T-helper 9 cell (primary cell): Measurements from ENCODE around the gene NLRP6.
"Not testable (repeated sequence)": the region's sequence is repeated elsewhere in the genome, so short reads cannot be mapped to it uniquely, and the experiment has no call there.

Experiments
- DNase-seq: peaks from one replicate; pipeline ENCODE4 v3.0.0-alpha.2; 2020
- total RNA-seq, 2 donors: gene quantifications; one replicate each; lab custom pipeline; 2026; lab: John Stamatoyannopoulos, UW

Gene NLRP6
- 12.3 to 20.7 reads per million in 2 donors for total RNA-seq

DNA sequence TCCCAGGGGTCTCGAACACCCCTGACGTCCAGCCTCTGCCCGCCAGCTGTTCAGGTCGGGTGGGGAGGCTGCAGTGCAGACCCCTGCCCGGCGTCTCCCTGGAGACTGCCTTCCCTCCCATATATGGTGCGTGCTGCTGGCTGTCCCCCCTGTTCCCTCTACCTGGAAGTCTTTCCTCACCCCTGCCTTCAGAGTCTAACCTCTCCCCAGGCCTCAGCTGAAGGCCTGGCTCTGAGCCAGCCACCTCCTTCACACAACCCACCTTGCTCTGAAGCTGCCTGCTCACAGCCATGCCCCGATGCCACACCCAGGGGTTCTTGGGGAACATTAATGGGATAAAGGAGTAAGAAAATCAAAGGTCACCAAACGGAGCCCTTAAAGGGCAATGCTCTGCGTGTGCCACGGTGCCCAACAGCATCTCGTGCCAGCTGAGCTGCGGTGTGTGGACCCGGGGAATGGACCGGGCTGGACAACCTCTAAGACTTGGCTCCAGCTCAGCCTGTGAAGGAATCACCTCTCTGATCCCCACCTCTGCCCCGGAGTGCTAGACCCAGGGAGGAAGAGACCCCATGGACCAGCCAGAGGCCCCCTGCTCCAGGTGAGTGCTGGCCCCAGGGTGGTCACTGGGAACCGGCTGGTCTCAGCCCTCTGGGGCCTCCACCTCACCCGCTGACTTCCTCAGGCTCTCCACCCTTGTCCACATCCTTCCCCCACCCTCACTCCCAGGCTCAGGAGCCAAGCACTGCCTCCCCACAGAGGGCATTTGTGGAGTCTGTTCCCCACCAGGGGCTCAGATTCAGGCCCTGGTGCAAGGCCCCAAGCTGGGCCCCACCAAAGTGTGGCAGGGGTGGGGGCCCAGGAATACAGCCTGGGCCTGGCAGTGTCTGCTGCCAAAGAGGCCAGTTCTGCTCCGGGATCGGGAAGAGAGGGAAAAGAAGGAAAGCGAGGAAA, at the start of gene NLRP6:
NLRP6 (plus strand) TSS at position 407 of the 951 bp plus-strand sequence; CDS start at position 570, 163 bp downstream.
- DNase-seq = no peak

DNA sequence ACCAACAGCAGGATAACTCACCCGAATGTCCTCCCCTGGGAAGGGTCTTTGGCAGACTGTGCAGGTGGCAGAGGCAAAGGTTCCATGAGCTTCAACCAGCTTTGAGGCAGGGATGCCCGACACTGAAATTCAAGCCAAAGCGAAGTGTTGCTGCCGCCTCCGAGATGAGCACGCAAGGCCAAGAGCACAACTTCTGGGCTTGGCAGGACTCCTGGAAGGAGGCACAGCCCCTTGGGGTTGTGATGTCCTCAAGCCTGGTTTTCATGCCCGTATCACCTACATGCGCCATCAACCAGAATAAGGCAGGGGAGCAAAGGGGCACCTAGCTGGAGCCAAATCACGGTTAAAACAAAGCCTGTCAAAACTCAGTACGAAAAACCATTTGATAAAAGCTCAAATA, 47.8 kb upstream of the NLRP6 start:
- no peak for DNase-seq

- no peak for DNase-seq
Observed at GRCh38 chr11:232783-233565, 45.2 kb upstream of the NLRP6 start.

DNA sequence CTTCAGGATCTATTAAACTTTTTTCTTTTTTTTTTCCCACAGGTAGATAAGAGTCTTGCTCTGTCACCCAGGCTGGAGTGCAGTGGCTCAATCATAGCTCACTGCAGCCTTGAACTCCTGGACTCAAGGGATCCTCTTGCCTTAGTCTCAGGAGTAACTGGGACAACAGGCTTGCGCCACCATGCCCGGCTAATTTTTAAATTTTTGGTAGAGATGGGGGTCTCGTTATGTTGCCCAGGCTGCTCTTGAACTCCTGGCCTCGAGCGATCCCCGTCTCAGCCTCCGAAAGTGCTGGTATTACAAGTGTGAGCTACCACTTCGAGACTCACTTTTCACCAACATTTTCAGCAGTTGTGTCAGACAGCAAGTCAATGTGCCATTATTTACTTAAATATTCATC, 43.0 kb upstream of the NLRP6 start:
- no peak for DNase-seq

GRCh38 chr11:235609-235996, 42.6 kb upstream of the NLRP6 start:
- DNase-seq = no peak

GRCh38 chr11:235997-236773, 42.0 kb upstream of the NLRP6 start, which contains the start of gene SIRT3:
Gene SIRT3, minus strand, starts transcription at chr11:236342. Its CDS starts 14 bp downstream, at chr11:236328.
- peak; percentile 82 for DNase-seq

DNA sequence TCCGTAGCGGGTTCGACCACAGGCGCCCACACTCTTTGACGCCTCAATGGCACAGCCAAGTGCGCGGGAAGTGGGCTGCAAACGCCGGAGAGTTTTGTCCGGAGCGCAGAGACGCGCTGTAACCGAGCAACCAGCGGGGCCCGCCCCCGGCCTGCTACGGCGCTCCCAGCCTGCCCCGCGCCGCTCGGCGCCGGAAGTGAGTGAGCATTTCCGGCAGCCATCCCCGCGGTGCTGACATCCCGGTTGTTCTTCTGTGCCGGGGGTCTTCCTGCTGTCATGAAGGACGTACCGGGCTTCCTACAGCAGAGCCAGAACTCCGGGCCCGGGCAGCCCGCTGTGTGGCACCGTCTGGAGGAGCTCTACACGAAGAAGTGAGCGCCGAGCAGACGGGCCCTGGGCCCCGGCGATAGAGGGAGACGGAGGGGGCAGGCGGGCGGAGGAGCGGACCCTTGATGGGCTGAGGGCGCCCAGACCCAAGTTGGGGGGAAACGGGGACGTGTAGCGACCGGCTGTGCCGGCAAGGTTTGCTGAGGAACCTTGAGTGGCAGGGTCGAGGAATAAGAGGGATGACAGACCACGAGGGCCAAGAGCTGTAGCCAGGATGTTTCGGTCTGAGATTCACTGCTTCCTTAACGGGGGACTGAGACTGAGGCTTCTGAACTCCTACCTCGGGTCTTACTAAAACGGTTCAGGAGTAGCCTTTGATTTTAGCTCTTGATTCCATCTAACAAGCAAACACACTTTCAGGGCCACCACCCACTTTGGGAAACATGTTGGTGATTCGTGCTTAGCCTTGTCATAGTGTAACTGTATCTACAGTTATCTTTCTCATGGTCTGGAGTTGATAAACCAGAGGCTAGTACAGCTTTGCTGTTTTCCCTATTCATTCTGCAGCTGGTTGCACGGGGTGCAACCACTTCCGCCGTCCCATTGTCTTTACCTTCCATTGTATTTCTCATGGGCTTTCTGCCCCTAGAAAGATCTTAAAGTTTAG, 41.1 kb upstream of the NLRP6 start, which contains the start of gene PSMD13:
PSMD13 (plus strand) TSS at position 203 of the 994 bp plus-strand sequence; CDS start at position 277, 74 bp downstream.
- peak; percentile 81 for DNase-seq

DNA sequence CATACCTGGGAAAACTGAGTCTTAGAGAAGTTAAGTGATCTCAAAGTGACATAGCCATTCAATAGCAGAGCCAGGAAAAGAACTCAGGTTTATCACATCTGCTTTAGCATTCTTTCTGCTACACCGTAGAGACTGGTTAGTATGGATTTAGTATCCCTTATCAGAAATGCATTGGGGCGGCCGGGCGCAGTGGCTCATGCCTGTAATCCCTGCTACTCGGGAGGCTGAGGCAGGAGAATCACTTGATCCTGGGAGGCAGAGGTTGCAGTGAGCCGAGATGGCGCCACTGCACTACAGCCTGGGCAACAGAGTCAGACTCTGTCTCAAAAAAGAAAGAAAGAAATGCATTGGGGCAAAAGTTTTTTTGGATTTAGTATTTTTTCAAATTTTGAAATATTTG, 39.9 kb upstream of the NLRP6 start:
- not testable (repeated sequence) for DNase-seq

GRCh38 chr11:240315-240714, 37.9 kb upstream of the NLRP6 start:
- DNase-seq = no peak

- no peak for DNase-seq
Observed at GRCh38 chr11:241634-242033, 36.6 kb upstream of the NLRP6 start.

DNA sequence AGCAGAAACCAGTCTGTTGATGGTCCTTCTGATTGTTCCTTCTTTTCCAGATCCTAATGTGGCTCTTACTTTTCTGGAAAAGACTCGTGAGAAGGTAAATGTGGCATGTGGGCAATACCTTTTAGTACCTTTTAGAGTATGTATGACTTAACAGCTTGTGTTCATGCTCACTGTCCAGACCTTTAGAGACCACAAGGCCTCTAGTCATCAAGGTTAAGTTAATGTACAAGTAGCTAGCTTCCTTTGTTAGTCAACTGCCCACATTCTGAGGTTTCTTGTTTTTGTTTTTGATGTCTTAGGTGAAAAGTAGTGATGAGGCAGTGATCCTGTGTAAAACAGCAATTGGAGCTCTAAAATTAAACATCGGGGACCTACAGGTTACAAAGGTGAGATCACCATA, 33.8 kb upstream of the NLRP6 start:
- DNase-seq = no peak

DNA sequence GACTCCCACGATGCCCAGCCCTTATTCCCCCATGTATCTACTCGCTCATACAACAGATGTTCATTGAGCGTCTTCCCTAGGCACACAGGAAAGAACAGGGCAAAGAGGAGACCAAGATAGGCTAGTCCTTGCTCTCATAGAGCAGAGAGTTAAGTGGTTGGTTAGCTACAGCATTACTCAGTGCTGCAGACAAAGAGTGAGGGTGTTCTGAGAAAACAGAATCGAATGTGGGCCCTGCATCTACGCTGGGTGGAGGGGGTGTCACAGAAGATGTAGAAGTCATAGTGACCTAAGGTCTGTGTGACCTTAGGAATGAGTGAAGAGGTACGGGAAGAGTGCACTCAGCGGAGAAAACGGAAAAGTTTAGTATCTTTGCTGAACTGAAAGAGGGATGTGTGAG, 29.1 kb upstream of the NLRP6 start:
- no peak for DNase-seq

DNA sequence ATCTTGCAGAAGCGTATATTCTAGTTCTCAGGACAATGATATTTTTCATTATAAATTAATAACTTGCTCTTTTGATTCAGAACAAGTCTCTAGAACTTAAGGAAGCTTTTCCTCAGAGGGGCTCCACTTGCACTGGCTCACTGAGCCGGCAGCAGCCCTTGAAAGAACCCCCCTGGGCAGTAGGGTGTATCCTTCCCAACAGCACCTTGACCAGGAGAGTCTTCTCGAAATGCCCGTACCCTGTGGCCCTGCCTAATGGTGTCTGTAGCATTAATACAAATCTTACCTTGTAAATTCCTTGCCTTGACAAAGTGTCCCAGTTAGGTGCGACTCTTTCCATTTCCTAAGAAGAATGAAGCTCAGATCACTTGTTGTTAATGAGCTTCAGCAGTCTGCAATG, 27.9 kb upstream of the NLRP6 start:
- DNase-seq = no peak

DNA sequence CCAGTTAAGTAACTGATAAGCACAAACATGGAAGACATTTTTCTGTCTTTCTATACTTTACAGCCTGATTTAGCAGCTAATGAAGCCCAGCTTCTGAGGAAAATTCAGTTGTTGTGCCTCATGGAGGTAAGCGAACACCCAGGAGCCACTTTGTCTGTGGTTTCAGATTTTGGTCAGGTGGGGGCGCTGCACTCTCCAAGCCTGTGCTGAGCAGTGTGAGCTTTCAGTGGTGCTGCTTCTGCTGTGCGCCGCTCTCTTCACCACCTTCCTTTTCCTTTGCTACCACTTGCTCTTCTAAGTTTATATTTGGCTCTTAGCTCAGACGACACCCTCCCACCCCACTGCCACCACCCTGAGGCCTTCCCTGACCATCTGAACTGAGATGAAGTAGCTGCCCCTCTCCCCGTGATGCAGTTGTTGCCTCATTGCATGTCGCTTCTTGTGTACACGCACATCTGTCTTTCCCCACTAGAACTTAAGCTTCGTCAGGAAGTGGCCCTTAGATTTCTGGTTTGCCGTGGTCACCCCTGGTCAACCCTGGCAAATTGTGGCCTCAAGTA, 27.4 kb upstream of the NLRP6 start:
- DNase-seq = peak; percentile 76

DNA sequence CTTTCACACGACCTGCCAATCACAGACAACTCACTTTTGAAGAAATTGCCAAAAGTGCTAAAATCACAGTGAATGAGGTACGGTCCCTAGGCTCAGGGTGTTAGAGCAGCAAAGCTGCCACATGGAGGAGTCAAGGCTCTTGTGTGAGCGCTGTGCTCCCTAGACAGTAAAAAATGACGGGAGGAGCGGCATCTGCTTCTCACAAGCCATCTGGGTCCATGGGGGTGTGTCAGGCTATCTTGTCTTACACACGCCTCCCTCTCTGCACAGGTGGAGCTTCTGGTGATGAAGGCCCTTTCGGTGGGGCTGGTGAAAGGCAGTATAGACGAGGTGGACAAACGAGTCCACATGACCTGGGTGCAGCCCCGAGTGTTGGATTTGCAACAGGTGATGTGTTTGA, 26.7 kb upstream of the NLRP6 start:
- no peak for DNase-seq

DNA sequence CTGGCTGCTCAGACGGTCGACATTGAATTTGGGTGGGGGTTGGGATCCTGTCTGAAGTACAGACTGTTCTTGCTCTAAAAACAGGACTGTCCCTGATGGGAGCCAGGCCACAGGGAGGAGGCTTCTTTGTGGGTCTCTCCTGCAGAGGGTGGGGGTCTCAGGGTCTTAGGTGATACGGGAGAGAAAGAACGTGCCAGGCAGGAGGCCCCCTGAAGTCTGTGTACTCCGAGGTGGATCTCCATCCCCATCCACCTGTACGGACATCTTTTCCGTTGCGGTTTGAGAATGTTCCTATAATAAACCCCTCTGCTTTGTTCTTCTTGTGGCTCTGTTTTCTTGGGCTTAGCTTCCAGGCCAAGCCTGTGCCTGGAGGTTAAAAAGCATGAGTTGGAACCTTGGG, 25.5 kb upstream of the NLRP6 start:
- no peak for DNase-seq

- no peak for DNase-seq
Observed at GRCh38 chr11:253160-253885, 24.9 kb upstream of the NLRP6 start.

GRCh38 chr11:253886-254270, 24.3 kb upstream of the NLRP6 start:
- no peak for DNase-seq

GRCh38 chr11:255176-255575, 23.0 kb upstream of the NLRP6 start:
- DNase-seq = no peak

GRCh38 chr11:255816-256215, 22.4 kb upstream of the NLRP6 start:
- no peak for DNase-seq
